Left ventricle myocardium inferior (tissue), 1 donor: ENCODE results near the gene ACOXL. TPM values are rescaled to one million over a fixed set of nuclear protein-coding genes. Genes with fewer than 3 reads are reported as not detected.

Source experiments
- DNase-seq: peaks from one replicate; pipeline ENCODE4 v3.0.0-alpha.2; 2020
- H3K27ac ChIP-seq: fragments of 200-600 bp; replicated peaks from 2 replicates; pipeline ENCODE4 v1.8.0; 2021
- H3K27me3 ChIP-seq: fragments of 200-600 bp; 2 replicates; pipeline ENCODE4 v1.8.0; 2021; ENCODE audit warnings: low read depth
- H3K36me3 ChIP-seq: fragments of 200-600 bp; 2 replicates; pipeline ENCODE4 v1.8.0; 2021
- H3K4me1 ChIP-seq: fragments of 200-600 bp; 2 replicates; pipeline ENCODE4 v1.8.0; 2021
- H3K4me3 ChIP-seq: fragments of 200-600 bp; 2 replicates; pipeline ENCODE4 v1.8.0; 2021; ENCODE audit warnings: mild to moderate bottlenecking, moderate library complexity
- H3K9me3 ChIP-seq: fragments of 200-600 bp; replicated peaks from 2 replicates; pipeline ENCODE4 v1.8.0; 2021
- intact Hi-C: fragments of 100-400 bp; cut with micrococcal nuclease; formaldehyde crosslinking; loops from one replicate; pipeline ENCODE4 v1.11.0; 2022
- total RNA-seq: library from RNA; stranded (reverse); fragmentation: NEBNext Ultra II Directional; extraction: Animal tissue kit (Norgen Biotek cat#: 25700); gene quantifications from one replicate; pipeline ENCODE4 v1.2.1, GENCODE V29; 2021
- TF ChIP-seq, protein P1 (sequence below): fragments of 200-600 bp; IDR thresholded peaks from 2 replicates; pipeline ENCODE4 v1.8.0; 2021; ENCODE audit warnings: antibody characterized with exemption, mild to moderate bottlenecking, borderline replicate concordance
- donor health status: DM: no; HTN: yes; CAD: no; lungs with severe emphysema.

The ACOXL gene
- total RNA-seq, 1 donor from 2014 or later: not detected

DNA sequence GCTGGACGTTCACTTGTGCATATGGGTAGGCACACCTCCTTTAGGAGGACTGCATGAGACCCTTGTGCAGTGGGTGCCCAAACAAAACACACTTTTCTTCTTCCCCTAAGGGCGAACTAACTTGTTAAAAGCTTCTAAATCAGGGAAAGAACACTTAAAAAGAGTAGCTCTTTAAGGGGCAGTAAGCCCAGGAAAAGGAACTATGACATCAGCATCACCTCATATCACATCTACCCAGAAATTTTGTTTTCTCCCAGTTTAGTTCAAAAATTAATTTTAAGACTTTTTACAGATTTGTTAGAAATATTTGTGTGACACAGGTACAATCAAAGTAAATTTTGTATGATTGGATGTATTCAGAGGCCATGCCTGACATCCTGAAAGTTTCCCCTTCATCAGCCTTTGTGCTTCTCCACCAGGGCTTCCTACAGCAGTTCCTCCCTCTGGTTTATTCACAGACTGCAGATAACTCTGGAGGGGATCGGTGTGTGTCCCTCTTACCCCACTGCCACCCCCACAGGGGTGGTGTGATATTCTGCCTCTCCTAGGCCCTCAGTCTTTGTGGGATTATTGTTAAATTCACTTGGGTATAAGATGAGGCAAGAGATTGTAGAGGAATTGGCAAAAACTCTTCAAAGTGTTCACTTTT is 416.0 kb downstream of the ACOXL start:
- DNase-seq: no peak
- Histone ChIP-seq H3K36me3 (peaks cover 27% of the 10 kb centered on the region), H3K27ac (no peak overlapping the region), H3K4me1 (peaks cover 24% of the 10 kb centered on the region), H3K9me3 (no peaks in the 10 kb centered on the region), H3K27me3 (no peaks in the 10 kb centered on the region), H3K4me3 (no peak overlapping the region)
- intact Hi-C loops: no loop called here
- TF ChIP-seq, protein P1, sequence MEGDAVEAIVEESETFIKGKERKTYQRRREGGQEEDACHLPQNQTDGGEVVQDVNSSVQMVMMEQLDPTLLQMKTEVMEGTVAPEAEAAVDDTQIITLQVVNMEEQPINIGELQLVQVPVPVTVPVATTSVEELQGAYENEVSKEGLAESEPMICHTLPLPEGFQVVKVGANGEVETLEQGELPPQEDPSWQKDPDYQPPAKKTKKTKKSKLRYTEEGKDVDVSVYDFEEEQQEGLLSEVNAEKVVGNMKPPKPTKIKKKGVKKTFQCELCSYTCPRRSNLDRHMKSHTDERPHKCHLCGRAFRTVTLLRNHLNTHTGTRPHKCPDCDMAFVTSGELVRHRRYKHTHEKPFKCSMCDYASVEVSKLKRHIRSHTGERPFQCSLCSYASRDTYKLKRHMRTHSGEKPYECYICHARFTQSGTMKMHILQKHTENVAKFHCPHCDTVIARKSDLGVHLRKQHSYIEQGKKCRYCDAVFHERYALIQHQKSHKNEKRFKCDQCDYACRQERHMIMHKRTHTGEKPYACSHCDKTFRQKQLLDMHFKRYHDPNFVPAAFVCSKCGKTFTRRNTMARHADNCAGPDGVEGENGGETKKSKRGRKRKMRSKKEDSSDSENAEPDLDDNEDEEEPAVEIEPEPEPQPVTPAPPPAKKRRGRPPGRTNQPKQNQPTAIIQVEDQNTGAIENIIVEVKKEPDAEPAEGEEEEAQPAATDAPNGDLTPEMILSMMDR: no peak

DNA sequence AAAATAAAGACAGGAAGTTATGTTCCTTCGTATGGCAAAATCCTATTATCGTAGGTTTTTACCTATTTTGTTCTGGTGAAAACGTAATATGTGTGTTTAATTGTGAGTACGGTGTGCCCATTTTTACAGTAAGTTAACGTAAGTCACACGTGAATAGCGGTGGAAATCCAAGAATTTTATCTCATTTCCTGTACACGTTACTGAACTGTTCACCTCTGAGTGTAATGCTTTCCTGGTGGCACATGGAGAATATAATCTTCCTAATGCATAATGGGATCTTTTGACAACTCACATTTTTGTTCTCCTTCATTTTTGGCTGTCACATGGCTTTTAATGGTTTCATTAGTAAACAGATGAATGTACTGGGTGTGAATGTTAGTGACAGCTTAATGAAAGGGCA is 416.6 kb downstream of the ACOXL start:
- Histone ChIP-seq H3K9me3 (no peaks in the 10 kb centered on the region), H3K36me3 (peaks cover 33% of the 10 kb centered on the region), H3K4me1 (peaks cover 24% of the 10 kb centered on the region), H3K27me3 (no peaks in the 10 kb centered on the region), H3K4me3 (no peak overlapping the region), H3K27ac (no peak overlapping the region)
- no peak for DNase-seq
- intact Hi-C loops: no loop called here
- TF ChIP-seq, protein P1: no peak

DNA sequence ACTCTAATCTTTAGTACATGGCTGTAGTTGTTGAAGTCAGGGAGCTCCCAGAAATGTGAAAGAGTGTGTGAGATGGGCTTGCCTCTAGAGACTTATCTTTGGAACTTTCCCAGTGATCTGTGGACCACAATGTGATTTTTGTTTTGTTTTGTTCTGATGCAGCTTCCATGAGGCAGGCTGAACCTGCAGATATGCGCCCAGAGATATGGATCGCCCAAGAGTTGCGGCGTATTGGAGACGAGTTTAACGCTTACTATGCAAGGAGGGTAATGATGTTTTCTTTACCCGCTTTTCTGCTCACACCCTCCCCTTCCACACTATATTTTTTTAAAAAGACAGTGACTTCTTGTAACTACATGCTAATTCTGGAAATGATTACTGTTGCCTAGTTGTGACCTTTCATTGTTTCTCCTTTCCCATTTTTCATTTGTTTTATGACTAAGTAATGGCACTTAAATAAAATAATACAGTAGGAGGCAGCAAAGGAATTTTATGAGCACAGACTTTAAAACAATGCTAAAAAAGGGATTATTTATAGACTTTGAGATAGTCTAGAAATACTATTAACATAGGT is 417.6 kb downstream of the ACOXL start:
- Histone ChIP-seq H3K4me3 (no peak overlapping the region), H3K27me3 (no peaks in the 10 kb centered on the region), H3K9me3 (no peaks in the 10 kb centered on the region), H3K4me1 (peaks cover 24% of the 10 kb centered on the region), H3K27ac (no peak overlapping the region), H3K36me3 (peaks cover 33% of the 10 kb centered on the region)
- intact Hi-C loops: no loop called here
- DNase-seq: no peak
- TF ChIP-seq, protein P1: no peak

DNA sequence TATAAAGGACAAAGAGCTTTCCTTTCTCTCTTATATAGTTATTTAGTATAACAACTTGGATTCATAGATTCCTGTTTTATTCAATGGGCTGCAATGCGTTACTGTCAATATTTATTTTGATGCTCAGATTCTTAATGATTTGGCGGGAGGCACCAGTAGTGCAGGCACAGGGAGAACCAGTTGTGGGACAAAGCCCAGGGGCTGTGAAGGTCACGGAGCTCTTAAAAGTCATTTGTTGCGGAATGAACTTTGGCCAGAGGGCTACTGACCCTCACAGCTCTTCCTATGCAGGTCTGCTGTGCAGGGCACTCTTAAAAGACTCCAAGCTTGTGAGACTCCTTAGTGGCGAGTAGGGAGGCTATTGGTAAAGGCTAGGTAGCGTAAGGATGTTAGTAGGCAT is 422.4 kb downstream of the ACOXL start:
- no peaks in the 10 kb centered on the region for H3K9me3 ChIP-seq
- peaks cover 33% of the 10 kb centered on the region for H3K36me3 ChIP-seq
- TF ChIP-seq, protein P1: no peak
- no peak overlapping the region for H3K27ac ChIP-seq
- H3K4me1 ChIP-seq: peaks cover 18% of the 10 kb centered on the region
- H3K4me3 ChIP-seq: no peak overlapping the region
- no peaks in the 10 kb centered on the region for H3K27me3 ChIP-seq
- intact Hi-C loops: no loop called here
- no peak for DNase-seq

DNA sequence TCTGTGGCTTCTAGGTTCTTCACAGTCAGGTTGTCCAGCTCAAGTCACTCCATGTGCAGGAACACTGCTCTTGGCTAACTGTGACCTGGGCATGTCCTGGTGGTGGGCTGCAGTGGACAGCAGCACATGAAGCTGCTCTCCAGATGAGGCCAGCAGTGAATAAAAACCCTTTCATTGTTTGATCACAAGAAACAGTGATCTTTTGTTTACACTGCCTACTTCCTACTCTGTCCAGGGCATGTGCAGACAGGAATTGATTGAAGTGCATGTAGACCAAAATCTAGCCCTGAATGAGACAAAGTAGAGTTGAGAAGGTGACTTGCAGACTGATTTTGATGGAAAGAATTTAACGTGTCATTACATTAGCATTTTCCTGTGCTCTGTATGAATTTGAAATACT is 423.2 kb downstream of the ACOXL start:
- intact Hi-C loops: no loop called here
- H3K9me3 ChIP-seq: no peaks in the 10 kb centered on the region
- no peaks in the 10 kb centered on the region for H3K27me3 ChIP-seq
- DNase-seq: no peak
- TF ChIP-seq, protein P1: no peak
- peaks cover 26% of the 10 kb centered on the region for H3K36me3 ChIP-seq
- H3K27ac ChIP-seq: no peak overlapping the region
- peaks cover 25% of the 10 kb centered on the region for H3K4me1 ChIP-seq
- no peak overlapping the region for H3K4me3 ChIP-seq
